GM12872 (cell line): ENCODE measurements around the gene TSHZ2.

ENCODE experiments used
- TF ChIP-seq, protein P1 (sequence below): IDR thresholded peaks from 3 replicates; pipeline ENCODE4 v1.5.1; 2011; ENCODE audit warnings: low read depth, mild to moderate bottlenecking, low read length, moderate library complexity; ENCODE audit not compliant: insufficient read depth

The TSHZ2 gene

GRCh38 chr20:53527196-53527595 lies 555.0 kb downstream of the TSHZ2 start:
- TF ChIP-seq, protein P1, sequence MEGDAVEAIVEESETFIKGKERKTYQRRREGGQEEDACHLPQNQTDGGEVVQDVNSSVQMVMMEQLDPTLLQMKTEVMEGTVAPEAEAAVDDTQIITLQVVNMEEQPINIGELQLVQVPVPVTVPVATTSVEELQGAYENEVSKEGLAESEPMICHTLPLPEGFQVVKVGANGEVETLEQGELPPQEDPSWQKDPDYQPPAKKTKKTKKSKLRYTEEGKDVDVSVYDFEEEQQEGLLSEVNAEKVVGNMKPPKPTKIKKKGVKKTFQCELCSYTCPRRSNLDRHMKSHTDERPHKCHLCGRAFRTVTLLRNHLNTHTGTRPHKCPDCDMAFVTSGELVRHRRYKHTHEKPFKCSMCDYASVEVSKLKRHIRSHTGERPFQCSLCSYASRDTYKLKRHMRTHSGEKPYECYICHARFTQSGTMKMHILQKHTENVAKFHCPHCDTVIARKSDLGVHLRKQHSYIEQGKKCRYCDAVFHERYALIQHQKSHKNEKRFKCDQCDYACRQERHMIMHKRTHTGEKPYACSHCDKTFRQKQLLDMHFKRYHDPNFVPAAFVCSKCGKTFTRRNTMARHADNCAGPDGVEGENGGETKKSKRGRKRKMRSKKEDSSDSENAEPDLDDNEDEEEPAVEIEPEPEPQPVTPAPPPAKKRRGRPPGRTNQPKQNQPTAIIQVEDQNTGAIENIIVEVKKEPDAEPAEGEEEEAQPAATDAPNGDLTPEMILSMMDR, result no peak

DNA sequence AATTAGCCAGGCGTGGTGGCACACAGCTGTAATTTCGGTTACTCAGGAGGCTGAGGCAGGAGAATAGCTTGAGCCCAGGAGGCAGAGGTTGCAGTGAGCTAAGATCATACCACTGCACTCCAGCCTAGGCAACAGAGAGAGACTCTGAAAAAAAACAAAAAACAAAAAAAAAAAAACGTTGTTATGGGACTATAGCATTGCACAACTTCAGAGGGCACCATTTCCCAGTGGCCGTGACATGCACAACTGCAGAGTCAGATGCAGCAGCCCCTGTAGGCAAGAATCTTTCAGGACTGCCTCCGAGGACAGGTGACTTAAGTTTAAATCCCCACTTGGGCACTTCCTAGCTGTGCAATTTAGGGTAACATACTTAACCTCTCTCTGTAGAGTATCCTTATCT lies 557.5 kb downstream of the TSHZ2 start:
- TF ChIP-seq, protein P1, result no peak

- TF ChIP-seq, protein P1, result no peak
Observed at GRCh38 chr20:53530440-53530839, 558.3 kb downstream of the TSHZ2 start.

- TF ChIP-seq, protein P1, result no peak
Observed at GRCh38 chr20:53533500-53533899, 561.3 kb downstream of the TSHZ2 start.

DNA sequence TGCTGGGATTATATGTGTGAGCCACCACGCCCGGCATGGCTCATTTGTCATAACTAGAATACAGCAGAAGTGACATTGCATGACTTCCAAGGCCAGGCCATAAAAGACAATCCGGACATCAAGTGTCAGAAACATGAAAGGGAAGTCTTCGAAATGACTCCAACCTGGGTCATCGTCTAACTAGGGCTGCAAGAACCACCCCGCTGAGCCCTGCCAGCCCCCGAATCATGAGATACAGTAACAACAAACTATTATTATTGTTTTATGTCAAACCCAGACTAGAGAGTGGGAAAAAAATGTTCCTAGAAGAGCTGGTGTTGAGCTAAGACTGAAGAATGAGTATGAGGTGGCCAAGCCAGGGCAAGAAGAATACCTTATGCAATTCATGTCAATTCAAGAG lies 561.9 kb downstream of the TSHZ2 start:
- TF ChIP-seq, protein P1, result no peak

GRCh38 chr20:53535878-53536277 lies 563.7 kb downstream of the TSHZ2 start:
- TF ChIP-seq, protein P1, result no peak

- TF ChIP-seq, protein P1, result no peak
Observed at GRCh38 chr20:53539516-53539915, 567.4 kb downstream of the TSHZ2 start.
